ENCODE measurements around the gene DNAL4. TPM values are rescaled to one million over a fixed set of nuclear protein-coding genes. Genes with fewer than 3 reads are reported as not detected.

The DNAL4 gene
- total RNA-seq, 2 experiments from 2014 or later: 1.9 to 2.7 TPM

- H3K36me3 ChIP-seq (ENCODE audit: insufficient read depth, low read length): peaks cover 80% of the 10 kb centered on the region
- H3K4me1 ChIP-seq (ENCODE audit: insufficient read depth, low read length): peaks cover 74% of the 10 kb centered on the region
- no peaks in the 10 kb centered on the region for H3K27me3 ChIP-seq (ENCODE audit: control insufficient read depth in 1 of 2, insufficient read depth in 2 of 2, low read length in 2 of 2)
- Mint-ChIP-seq H3K4me1 (ENCODE audit: low read depth) (peaks cover 62% of the 10 kb centered on the region), H3K36me3 (ENCODE audit: low read depth) (peaks cover 91% of the 10 kb centered on the region), H3K27ac (peak overlapping the region; percentile 99), H3K9me3 (no peaks in the 10 kb centered on the region), H3K4me3 (peak overlapping the region; percentile 99), H3K27me3 (no peaks in the 10 kb centered on the region)
- H3K4me3 ChIP-seq (ENCODE audit: low read length): peak overlapping the region; percentile 98
- ChIA-PET CTCF (interaction anchor here (1.1 to 2.0 kb wide), 3 partner anchors 15 to 26 kb away, joined by 4 to 12 read pairs (median 7); no protein-coding TSS in a partner anchor), POLR2A (interaction anchor here (0.8 to 25.2 kb wide), 15 partner anchors 15 to 569 kb away, joined by 3 to 752 read pairs (median 4); partner anchors contain the start of genes CBX6, CBY1, FAM227A and GTPBP1)
- DNase-seq (no peak), ATAC-seq (ENCODE audit: poor library complexity) (no peak)
- no peaks in the 10 kb centered on the region for H3K9me3 ChIP-seq (ENCODE audit: control insufficient read depth in 1 of 2, insufficient read depth in 1 of 2, low read length in 2 of 2)
- peak overlapping the region; percentile 67 to 81 for H3K27ac ChIP-seq (ENCODE audit: low read depth in 1 of 2, low read length in 2 of 2)
- intact Hi-C loops (cut with DNase I, micrococcal nuclease): loop anchor here (1.0 to 5.0 kb wide), 2 partner anchors 46 to 91 kb away; partner anchors contain the start of genes GTPBP1 (in 1 of the 2) and NPTXR (in 1 of the 2)
- TF ChIP-seq, protein P1, sequence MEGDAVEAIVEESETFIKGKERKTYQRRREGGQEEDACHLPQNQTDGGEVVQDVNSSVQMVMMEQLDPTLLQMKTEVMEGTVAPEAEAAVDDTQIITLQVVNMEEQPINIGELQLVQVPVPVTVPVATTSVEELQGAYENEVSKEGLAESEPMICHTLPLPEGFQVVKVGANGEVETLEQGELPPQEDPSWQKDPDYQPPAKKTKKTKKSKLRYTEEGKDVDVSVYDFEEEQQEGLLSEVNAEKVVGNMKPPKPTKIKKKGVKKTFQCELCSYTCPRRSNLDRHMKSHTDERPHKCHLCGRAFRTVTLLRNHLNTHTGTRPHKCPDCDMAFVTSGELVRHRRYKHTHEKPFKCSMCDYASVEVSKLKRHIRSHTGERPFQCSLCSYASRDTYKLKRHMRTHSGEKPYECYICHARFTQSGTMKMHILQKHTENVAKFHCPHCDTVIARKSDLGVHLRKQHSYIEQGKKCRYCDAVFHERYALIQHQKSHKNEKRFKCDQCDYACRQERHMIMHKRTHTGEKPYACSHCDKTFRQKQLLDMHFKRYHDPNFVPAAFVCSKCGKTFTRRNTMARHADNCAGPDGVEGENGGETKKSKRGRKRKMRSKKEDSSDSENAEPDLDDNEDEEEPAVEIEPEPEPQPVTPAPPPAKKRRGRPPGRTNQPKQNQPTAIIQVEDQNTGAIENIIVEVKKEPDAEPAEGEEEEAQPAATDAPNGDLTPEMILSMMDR (IDR thresholded peaks at IDR 0.05): no peak
Observed at GRCh38 chr22:38751066-38751421, 42.9 kb downstream of the DNAL4 start.

GRCh38 chr22:38750638-38751037 is 43.3 kb downstream of the DNAL4 start:
- ChIA-PET POLR2A (interaction anchor here (0.9 to 25.2 kb wide), 12 partner anchors 8 to 252 kb away, joined by 3 to 752 read pairs (median 5); partner anchors contain the start of genes CBX6, CBY1, FAM227A and GTPBP1), CTCF (interaction anchor here (1.1 to 2.0 kb wide), 3 partner anchors 15 to 26 kb away, joined by 4 to 12 read pairs (median 7); no protein-coding TSS in a partner anchor)
- Histone ChIP-seq H3K4me1 (ENCODE audit: insufficient read depth, low read length) (peaks cover 78% of the 10 kb centered on the region), H3K9me3 (ENCODE audit: control insufficient read depth in 1 of 2, insufficient read depth in 1 of 2, low read length in 2 of 2) (no peaks in the 10 kb centered on the region), H3K4me3 (ENCODE audit: low read length) (peak overlapping the region; percentile 98), H3K27ac (ENCODE audit: low read depth in 1 of 2, low read length in 2 of 2) (peak overlapping the region; percentile 67 to 81), H3K36me3 (ENCODE audit: insufficient read depth, low read length) (peaks cover 84% of the 10 kb centered on the region), H3K27me3 (ENCODE audit: control insufficient read depth in 1 of 2, insufficient read depth in 2 of 2, low read length in 2 of 2) (no peaks in the 10 kb centered on the region)
- Mint-ChIP-seq H3K27ac (peak overlapping the region; percentile 99), H3K27me3 (no peaks in the 10 kb centered on the region), H3K4me3 (peak overlapping the region; percentile 99), H3K4me1 (ENCODE audit: low read depth) (peaks cover 66% of the 10 kb centered on the region), H3K9me3 (no peaks in the 10 kb centered on the region), H3K36me3 (ENCODE audit: low read depth) (peaks cover 95% of the 10 kb centered on the region)
- intact Hi-C loops (cut with DNase I, micrococcal nuclease): loop anchor here (1.0 to 5.0 kb wide), 2 partner anchors 45 to 92 kb away; partner anchors contain the start of genes GTPBP1 (in 1 of the 2) and NPTXR (in 1 of the 2)
- TF ChIP-seq, protein P1 (IDR thresholded peaks at IDR 0.05): no peak
- ATAC-seq (ENCODE audit: poor library complexity): no peak
- no peak for DNase-seq

DNA sequence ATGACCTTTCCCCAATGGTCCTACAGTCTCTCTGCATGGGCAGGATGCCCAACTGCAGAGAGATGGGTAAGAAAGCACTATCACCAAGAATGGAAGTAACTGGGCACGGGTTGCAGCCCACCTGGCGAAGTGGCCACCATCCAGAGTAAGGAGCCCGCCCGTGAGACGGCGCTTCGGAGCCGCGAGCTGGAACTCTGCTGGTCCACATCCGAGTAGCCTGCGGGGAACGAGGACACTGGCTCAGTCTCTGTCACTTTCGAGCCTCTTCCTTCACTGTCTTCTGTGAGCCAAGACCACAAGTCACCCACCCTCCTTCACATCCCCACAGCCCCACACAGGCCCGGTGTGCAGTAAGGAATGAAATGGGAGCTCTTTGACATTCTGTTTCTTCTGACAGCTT is 43.8 kb downstream of the DNAL4 start:
- intact Hi-C loops (cut with DNase I, micrococcal nuclease): loop anchor here in 1 of 2 experiments (5.0 kb wide), 1 partner anchor 92 kb away; the partner anchor contains the start of gene NPTXR
- Mint-ChIP-seq H3K9me3 (no peaks in the 10 kb centered on the region), H3K27ac (peak overlapping the region; percentile 99), H3K4me1 (ENCODE audit: low read depth) (peaks cover 65% of the 10 kb centered on the region), H3K4me3 (peak overlapping the region; percentile 58), H3K27me3 (no peaks in the 10 kb centered on the region), H3K36me3 (ENCODE audit: low read depth) (peaks cover 98% of the 10 kb centered on the region)
- Histone ChIP-seq H3K27ac (ENCODE audit: low read depth in 1 of 2, low read length in 2 of 2) (peak overlapping the region; percentile 67 to 81), H3K36me3 (ENCODE audit: insufficient read depth, low read length) (peaks cover 90% of the 10 kb centered on the region), H3K9me3 (ENCODE audit: control insufficient read depth in 1 of 2, insufficient read depth in 1 of 2, low read length in 2 of 2) (no peaks in the 10 kb centered on the region), H3K4me1 (ENCODE audit: insufficient read depth, low read length) (peaks cover 81% of the 10 kb centered on the region), H3K27me3 (ENCODE audit: control insufficient read depth in 1 of 2, insufficient read depth in 2 of 2, low read length in 2 of 2) (no peaks in the 10 kb centered on the region), H3K4me3 (ENCODE audit: low read length) (no peak overlapping the region)
- TF ChIP-seq, protein P1 (IDR thresholded peaks at IDR 0.05): no peak
- DNase-seq (no peak), ATAC-seq (ENCODE audit: poor library complexity) (no peak)
- POLR2A ChIA-PET: interaction anchor here (0.9 to 25.2 kb wide), 8 partner anchors 8 to 93 kb away, joined by 3 to 752 read pairs (median 30); partner anchors contain the start of genes GTPBP1 and NPTXR
- CTCF ChIA-PET: interaction anchor here (1.1 kb wide), 1 partner anchor 25 kb away, joined by 4 read pairs; no protein-coding TSS in a partner anchor
